ENCODE data around the gene MIEF1.
A peak's percentile ranks its signal among the peaks of the same experiment; 100 is the strongest.

MIEF1 gene

DNA sequence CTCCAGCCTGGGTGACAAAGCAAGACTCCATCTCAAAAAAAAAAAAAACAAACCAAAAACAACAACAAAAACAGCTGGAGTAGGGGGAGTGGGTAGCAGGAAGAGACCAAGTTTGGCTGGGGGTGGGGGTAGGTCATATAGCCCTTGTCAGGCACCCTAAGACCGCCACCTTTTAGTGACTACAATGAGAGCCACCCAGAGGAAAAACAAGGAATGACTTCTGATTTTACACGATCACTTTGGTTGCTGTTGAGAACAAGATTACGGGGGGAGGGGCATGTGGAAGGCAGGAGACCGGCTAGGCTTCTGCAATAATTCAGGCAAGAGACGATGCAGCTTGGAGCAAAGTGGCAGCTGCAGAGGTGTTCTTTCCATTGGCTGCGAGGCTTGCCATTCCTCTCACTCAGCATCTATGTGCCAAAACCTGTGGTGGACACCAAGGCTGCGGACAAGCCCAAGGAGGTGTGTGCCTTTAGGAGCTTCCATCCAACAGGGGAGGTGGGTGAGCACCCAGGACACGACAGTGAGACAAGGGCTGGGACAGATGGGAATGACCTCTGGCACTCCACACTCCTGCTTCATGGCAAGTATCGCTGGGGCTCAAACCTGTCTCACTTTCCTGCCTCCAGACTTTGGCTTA is 28.7 kb downstream of the MIEF1 start:
- TF ChIP-seq, protein P1, sequence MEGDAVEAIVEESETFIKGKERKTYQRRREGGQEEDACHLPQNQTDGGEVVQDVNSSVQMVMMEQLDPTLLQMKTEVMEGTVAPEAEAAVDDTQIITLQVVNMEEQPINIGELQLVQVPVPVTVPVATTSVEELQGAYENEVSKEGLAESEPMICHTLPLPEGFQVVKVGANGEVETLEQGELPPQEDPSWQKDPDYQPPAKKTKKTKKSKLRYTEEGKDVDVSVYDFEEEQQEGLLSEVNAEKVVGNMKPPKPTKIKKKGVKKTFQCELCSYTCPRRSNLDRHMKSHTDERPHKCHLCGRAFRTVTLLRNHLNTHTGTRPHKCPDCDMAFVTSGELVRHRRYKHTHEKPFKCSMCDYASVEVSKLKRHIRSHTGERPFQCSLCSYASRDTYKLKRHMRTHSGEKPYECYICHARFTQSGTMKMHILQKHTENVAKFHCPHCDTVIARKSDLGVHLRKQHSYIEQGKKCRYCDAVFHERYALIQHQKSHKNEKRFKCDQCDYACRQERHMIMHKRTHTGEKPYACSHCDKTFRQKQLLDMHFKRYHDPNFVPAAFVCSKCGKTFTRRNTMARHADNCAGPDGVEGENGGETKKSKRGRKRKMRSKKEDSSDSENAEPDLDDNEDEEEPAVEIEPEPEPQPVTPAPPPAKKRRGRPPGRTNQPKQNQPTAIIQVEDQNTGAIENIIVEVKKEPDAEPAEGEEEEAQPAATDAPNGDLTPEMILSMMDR (IDR thresholded peaks at IDR 0.05; ENCODE audit: low read length, missing control alignments) = peak; percentile 40
- peak overlapping the region; percentile 15 for H3K4me3 ChIP-seq (replicated peaks; ENCODE audit: low read depth, low read length)
- peak; percentile 59 for DNase-seq (ENCODE audit: low read depth)

GRCh38 chr22:39532215-39533073 is 30.4 kb downstream of the MIEF1 start, which contains the start of gene RPS19BP1:
Gene RPS19BP1, minus strand, starts transcription at chr22:39532748. Its CDS starts 10 bp downstream, at chr22:39532738.
- peak; percentile 99 for DNase-seq (ENCODE audit: low read depth)
- TF ChIP-seq, protein P1 (IDR thresholded peaks at IDR 0.05; ENCODE audit: low read length, missing control alignments) = no peak
- H3K4me3 ChIP-seq (replicated peaks; ENCODE audit: low read depth, low read length) = peak within 1 kb of the TSS; percentile 79

- DNase-seq (ENCODE audit: low read depth) = no peak
- H3K4me3 ChIP-seq (replicated peaks; ENCODE audit: low read depth, low read length) = no peak overlapping the region
- TF ChIP-seq, protein P1 (IDR thresholded peaks at IDR 0.05; ENCODE audit: low read length, missing control alignments) = no peak
Measured at GRCh38 chr22:39534092-39534506, 32.0 kb downstream of the MIEF1 start.

DNA sequence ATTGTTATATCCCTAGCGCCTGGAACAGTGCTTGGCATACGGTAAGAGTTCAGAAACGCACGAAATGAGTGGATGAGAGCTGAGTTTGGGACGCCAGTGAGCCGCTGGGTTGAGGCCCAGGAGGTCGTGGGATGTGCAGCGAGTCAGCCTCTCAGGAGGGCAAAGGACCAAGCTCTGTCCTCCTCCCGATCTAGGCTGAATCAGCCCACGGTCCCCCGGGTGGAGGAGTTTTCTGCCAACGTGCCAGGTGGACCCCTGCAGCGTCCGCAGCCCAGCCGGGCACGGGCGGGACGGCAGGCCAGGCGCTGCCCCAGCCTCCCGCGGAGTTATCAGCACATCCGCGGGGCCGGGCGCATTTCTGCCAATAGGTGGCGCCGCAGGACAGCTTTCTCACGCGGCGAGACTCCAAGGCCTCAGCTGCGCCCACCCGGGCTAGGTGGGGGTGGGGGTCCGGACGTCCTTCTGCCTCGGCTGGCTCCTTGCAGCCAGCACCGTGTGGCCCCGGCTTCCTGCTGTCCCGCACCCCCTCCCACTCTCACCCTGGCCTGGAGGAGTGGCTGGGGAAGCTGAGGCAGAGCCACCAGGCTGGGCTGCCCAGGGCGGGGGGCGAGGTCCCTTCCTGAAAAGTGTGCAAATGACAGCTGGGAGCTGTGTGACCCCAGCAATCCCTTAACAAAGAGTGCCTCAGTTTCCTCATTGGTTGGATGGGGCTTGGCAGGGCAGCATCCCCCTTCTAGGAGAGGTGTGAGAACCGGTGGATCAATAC is 32.7 kb downstream of the MIEF1 start:
- H3K4me3 ChIP-seq (replicated peaks; ENCODE audit: low read depth, low read length) = no peak overlapping the region
- peak; percentile 69 for DNase-seq (ENCODE audit: low read depth)
- TF ChIP-seq, protein P1 (IDR thresholded peaks at IDR 0.05; ENCODE audit: low read length, missing control alignments) = peak; percentile 63

DNA sequence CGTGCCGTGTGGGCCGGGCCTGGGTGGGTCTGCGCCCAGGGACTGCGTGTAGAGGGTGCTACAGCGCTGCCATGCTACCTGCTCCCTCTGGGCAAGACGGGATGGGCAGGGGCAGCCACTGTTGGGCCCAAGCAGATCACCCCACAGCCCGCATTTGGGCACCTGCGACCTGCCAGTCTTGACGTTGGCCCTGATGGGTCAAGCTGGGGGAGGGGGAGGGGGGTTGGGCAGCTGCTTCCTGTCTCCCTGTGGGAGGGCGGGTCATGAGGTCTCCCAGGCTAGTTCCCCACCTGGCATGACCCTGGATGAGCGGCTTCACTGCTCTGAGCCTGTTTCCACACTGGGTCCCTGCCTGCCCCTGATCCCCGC is 33.3 kb downstream of the MIEF1 start:
- TF ChIP-seq, protein P1 (IDR thresholded peaks at IDR 0.05; ENCODE audit: low read length, missing control alignments) = no peak
- no peak for DNase-seq (ENCODE audit: low read depth)
- no peak overlapping the region for H3K4me3 ChIP-seq (replicated peaks; ENCODE audit: low read depth, low read length)

- TF ChIP-seq, protein P1 (IDR thresholded peaks at IDR 0.05; ENCODE audit: low read length, missing control alignments) = no peak
- DNase-seq (ENCODE audit: low read depth) = no peak
- H3K4me3 ChIP-seq (replicated peaks; ENCODE audit: low read depth, low read length) = no peak overlapping the region
Measured at GRCh38 chr22:39535831-39536449, 33.9 kb downstream of the MIEF1 start.
